Right ventricle myocardium inferior (tissue), 1 donor: Measurements from ENCODE around the gene KBTBD13. TPM values are rescaled to one million over a fixed set of nuclear protein-coding genes. Genes with fewer than 3 reads are reported as not detected.
"Not testable (repeated sequence)": the region's sequence is repeated elsewhere in the genome, so short reads cannot be mapped to it uniquely, and the experiment has no call there.

Source experiments
- ATAC-seq: fragments of 200-7000 bp; cut with Tn5 transposase; one replicate; pipeline ENCODE4 v1.9.1; 2020; ENCODE audit warnings: mild to moderate bottlenecking, moderate library complexity
- DNase-seq: peaks from one replicate; pipeline ENCODE4 v3.0.0; 2021; ENCODE audit errors: missing footprints
- intact Hi-C: fragments of 100-400 bp; cut with DNase I; formaldehyde crosslinking; loops from one replicate; pipeline ENCODE4 v1.11.0; 2022
- total RNA-seq: library from RNA; stranded (reverse); fragmentation: NEBNext Ultra II Directional; extraction: Animal tissue kit (Norgen Biotek cat#: 25700); gene quantifications from one replicate; pipeline ENCODE4 v1.2.1, GENCODE V29; 2021
- donor health status: DM: no; HTN: yes; CAD: no; lungs with severe emphysema.

KBTBD13 gene
- total RNA-seq, 1 donor from 2014 or later: 8.4 TPM

DNA sequence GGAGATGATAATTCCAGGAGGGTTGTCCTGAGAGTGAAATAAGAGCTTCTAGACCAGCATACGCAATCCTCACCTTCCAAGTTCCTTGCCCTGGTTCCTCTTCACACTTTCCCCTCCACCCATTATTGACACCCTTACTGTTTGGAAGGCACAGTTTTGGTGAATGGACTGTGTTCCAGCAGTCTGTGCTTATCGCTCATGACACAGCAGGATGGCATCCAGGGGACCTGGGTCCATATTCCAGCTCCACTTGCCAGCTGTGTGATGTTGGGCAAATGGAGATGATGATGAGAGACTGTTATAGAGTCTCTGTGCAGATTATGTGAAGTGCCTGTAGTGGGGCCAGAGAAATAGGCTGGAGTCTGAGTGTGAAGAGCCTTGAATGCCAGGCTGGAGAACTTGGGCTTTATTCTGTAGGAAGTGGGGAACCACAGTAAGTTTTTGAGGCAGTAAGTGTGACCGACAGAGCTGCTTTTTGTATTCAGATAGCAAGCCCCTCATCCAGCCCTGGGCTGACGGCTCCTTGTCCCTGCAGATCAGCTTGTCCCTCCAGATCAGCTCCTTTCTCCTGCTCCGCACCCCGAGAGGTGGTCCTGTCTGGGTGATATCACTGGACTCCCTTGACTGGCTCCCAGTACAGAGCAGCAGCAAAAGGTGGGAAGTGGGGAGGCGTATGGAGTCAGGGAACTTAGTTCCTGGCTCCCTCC, 8.1 kb downstream of the KBTBD13 start:
- intact Hi-C loops: no loop called here
- ATAC-seq: no peak
- DNase-seq: no peak

DNA sequence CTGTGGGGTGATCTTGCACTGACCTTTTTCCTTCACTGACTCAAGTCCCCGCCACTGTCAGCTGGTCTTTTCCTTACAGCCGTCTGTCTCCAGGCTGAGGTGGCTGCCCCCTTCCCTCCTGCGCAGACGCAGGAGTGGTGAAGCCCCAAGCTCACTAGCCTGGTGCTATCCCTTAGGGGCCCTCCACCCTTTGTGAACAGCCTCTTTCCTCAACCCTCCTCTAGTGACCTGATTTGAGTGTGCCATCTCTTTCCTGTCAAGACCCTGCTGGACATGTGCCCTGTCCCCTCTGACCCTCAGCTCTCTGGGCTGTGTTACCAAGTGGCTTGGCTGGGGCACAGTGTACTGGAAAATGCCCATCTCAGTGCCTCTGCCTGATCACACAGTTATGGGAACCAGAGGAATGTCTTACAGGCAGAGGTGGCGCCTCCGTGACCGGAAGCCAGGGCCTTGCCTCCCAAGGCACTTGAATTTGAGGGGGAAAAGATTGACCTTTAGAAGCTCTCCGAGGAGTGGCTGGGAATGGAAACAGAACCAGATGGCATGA, 8.7 kb downstream of the KBTBD13 start:
- intact Hi-C loops: no loop called here
- no peak for DNase-seq
- no peak for ATAC-seq

DNA sequence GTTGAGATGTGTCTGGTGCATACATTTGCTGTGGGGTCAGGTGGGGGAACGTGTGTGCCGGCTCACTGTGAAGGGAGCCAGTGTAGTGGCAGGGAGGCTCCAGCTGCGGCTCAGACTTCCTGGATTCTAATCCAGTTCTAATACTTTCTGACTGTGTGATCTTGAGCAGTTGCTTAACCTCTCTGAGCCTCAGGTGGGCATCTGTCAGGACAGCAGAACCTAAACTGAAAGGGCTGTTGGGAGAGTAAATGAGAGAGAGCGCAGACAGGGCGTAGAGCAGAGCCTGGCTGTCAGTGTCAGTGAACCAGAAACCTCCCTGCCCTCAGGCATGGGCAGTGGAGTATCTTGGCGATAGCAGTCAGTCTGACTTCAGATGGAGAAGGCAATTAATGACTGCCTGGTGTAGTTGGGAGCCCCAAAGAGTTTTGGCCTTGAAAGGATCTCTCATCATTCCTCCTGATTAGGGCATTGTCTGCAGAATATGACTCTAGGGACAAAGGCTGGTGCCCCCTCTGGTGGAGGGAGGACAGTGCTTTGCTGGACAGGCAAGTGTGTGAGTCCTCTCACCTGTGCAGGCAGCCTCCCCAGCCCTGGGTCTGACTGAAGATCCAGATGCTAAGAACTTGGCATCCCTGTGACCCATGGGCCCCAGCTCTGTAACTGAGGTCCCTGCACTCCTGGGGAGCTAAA, 9.6 kb downstream of the KBTBD13 start:
- intact Hi-C loops: no loop called here
- ATAC-seq (no peak), DNase-seq (no peak)

DNA sequence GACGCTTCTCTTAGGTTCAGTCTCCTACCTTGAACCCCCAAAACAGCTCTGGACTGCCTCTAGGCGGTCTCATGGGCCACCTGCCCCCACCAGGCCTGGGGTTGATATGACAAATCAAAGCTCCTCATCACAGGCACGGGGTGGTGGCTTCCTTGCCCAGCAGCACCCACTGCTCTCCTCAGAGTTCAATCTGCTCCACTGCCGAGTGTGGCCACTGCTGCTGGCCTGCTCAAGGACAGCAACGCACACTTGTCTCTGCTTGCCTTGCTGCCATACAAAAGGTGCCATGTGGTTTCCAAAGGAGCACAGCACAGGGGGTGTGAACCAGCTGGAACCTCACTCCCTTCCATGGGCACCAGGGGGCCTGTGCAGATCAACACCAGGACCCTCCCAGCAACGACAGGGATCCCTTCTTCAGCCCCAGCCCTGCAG, 10.2 kb downstream of the KBTBD13 start:
- intact Hi-C loops: no loop called here
- ATAC-seq (no peak), DNase-seq (no peak)

DNA sequence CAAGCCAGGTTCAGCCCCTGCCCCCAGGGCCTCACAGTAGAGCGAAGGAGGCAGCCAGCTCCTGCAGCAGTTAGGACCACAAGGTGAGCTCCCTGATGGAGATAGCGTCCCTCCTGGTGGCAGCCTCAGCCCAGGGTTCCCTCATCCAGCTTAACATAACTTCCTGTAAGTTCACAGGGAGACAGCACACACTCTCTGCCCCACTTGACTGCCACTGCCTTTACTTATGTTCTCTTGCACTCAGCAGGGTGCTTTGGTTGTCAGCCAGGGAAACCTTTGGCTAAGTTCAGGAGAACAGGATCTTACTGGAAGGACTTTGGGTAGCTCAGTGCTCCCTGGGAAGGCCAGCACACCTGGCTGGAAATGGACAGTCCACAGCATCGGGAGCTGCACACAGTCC, 10.9 kb downstream of the KBTBD13 start:
- no peak for ATAC-seq
- intact Hi-C loops: no loop called here

DNA sequence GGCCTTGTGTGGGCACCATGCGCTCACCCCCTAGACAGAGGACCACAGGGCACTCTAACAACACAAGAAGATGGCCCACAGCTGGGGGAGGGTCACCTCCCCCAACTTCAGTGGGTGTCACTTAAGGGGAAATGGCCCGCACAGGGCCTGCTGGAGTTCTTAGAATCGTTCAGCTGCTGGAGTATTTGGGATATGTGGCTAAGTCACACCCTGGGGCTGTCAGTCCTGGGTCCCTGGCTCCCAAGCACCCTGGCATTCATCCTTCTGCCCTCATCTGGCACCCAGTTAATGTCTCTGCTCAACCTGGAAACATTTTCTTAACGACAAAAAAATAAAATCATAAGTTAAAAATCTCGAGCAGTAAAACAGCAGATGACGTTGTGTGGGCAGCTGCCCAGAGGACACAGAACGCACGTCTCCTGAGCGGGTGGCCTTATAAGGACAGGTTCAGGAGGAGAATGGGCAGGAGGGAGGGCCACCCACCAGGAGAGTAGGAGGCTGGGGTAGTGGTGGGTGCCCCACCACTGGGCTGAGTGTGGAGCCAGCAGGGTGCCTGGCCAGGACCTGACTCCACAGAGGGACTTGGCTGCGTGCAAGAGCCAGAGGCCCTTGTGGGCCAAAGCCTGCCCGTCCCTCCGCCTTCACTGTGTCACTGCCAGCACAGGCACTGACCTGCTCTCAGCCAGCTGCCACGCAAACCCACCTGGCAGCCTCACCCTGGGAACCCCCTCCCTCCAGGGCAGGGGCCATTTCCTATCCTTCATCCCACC, 11.5 kb downstream of the KBTBD13 start:
- DNase-seq (peak; percentile 82), ATAC-seq (peak; percentile 77)
- intact Hi-C loops: no loop called here

More for the DNA sequence above, 10.9 kb downstream of the KBTBD13 start:
- no peak for DNase-seq

DNA sequence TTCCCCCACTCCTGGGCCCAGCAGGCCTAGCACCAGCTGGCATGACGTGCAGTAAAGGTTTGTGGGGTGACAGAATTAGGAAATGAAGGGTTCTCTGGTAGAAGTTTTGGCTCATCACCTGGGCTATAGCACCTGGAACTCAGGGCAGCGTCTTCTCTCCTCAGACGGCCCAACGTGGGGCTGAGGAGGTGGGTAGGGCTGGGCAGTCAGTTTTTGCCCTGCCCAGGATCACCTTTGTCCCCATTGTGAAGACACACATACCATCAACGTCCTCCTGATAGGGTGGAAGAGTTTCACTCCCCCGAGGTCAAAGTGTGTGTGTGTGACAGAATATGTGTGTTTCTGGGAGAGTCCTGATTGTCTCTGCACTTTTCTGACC, 12.1 kb downstream of the KBTBD13 start:
- intact Hi-C loops: no loop called here
- DNase-seq (no peak), ATAC-seq (no peak)

DNA sequence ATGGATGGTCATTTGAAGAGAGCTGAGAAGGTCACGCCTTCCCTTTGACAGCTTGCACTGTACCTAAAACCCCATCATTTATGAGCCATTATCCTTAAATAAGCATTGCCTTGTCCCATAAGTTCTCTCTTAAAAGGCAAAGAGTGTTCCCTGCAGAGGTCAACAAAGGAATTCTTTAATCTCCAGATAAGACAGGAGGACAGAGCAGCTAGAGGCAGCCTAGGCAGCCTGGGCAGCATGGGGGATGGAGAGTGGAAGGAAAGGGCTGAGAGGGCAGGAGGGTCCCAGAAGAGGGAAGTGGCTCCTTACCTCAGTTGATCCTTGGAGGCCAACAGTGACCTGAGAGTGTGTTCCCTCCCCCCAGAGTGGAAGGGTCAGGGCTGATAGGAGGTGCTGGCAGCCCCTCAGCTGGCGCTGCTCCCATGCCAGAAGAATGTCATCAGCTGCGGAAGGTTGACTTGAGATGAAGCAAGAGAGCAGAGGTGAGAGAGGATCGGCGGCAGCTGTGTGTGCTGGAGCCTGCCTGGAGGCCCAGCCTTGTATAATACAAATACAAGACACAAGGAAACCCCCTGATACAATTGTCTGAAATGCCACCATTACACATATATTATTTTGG, 12.8 kb downstream of the KBTBD13 start:
- ATAC-seq (peak; percentile 38), DNase-seq (no peak)
- intact Hi-C loops: no loop called here

DNA sequence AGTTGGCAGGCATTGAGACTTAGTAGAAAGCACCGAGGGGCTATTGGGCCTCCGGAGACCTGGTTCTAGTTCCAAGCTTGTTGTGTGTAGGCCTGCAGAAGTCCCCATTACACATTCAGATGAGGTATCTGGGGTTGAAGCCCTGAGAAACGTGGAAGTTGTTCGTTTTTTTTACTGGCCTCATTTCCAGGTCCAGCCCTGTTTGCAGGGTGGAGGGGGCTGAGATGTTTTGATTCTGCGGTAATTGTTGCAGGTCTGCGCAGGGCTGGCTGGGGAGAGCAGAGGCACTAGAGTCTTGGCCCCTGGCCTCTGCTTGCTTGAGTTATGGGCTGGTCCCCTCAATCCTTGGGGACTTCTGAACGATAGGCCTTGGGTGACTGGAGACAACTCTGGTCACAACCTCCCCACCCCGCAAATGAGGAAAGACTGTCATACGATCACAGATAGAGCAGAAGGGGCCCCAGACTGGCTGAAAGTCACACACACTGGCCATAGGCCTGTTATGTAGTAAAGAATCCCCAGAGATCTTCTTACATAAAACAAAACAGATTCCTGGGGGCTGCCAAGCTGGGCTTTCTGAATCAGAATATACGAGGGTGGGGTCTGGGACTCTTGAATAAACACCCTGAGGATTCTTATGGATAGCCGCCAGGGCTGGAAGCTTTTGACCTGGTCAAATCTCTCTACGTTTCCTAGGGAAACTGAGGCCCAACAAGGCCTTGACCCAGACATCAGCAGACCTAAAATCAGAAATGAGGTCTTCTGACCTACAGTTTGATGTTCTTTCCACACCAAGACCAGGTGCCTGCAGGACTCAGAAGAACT, 15.6 kb downstream of the KBTBD13 start:
- ATAC-seq (no peak), DNase-seq (no peak)
- intact Hi-C loops: no loop called here

DNA sequence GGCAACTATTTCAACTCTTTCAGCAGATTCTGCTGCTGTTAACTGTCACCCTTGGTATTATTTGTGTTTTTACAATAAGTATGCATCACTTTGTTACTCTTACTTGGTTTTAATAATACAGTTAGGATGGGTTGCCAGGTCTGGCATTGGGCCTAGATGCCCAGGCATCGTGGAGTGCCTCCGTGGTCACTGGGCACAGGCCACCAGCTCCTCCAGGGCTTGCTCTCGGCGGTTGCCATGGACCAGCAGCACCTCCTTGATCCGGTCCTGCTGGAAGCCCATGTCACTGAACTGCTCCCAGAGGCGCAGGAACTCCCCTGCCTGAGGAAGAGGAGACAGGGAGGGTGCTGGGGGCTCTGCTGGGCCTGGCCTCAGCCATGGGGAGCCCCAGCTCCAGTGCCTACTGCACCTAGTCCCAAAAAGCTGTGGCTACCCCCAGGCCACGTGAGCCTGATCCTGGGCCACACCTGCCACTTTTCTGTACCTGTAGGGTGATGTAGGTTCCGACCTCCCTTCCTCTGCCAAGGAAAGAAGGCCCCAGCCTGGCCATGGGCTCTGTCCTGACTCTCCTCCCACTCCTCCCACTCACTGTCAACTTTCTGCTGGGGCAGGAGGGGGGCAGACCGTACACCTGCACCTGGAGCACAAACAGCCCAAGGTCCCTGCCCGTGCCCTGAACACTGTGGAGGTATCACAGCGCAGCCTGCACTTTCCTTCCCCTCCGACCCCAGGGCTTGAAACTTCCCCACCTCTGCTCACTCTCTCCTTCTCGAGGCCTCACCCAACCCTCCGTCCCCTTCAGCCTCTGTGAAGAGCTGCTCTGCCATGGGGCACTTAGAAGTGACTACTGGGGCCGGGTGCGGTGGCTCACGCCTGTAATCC, 16.6 kb downstream of the KBTBD13 start:
- DNase-seq (no peak), ATAC-seq (no peak)
- intact Hi-C loops: no loop called here

DNA sequence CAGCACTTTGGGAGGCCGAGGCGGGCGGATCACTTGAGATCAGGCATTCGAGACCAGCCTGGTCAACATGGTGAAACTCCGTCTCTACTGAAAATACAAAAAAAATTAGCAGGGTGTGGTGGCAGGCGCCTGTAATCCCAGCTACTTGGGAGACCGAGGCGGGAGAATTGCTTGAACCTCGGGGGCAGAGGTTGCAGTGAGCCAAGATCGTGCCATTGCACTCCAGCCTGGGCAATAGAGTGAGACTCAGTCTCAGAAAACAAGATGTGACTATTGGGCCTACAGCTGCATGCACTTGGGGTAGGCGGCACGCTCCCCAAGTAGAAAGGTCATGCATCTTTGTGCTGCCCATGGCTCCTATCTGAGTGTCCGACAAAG, 17.2 kb downstream of the KBTBD13 start:
- ATAC-seq, DNase-seq, intact Hi-C loops: not testable (repeated sequence)

DNA sequence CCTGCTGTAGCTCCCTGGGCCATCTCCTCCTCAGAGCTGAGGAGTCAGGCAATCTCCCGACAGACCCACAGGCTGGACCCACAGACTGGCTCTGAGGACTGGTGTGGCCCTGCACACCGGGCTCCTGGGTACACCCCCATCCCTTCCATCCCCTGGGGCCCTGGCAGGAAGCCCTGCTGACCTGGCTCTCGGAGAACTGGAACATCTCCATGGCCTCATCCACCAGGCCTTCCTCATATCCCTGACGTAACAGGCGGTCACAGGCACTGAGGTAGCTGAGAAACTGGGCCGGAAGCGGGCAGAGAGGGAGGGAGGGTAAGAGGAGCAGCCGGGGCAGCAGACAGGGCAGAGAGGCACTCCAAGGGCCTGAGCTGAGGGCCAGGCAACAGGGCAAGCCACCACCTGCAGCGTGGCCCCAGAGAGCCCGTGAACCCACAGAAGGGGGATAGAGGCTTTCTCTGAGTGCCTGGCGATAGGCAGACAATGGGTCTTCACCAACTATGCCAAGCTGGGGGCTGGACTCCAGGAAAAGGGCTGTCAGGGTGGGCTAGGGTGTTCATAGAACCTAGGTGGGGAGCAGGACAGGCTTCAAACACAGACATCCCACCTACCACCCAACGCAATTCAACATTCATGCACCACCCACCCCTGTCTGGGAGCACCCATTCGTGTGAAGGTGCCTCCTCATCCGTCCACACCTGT, 17.9 kb downstream of the KBTBD13 start:
- intact Hi-C loops: no loop called here
- ATAC-seq (peak; percentile 35), DNase-seq (no peak)

DNA sequence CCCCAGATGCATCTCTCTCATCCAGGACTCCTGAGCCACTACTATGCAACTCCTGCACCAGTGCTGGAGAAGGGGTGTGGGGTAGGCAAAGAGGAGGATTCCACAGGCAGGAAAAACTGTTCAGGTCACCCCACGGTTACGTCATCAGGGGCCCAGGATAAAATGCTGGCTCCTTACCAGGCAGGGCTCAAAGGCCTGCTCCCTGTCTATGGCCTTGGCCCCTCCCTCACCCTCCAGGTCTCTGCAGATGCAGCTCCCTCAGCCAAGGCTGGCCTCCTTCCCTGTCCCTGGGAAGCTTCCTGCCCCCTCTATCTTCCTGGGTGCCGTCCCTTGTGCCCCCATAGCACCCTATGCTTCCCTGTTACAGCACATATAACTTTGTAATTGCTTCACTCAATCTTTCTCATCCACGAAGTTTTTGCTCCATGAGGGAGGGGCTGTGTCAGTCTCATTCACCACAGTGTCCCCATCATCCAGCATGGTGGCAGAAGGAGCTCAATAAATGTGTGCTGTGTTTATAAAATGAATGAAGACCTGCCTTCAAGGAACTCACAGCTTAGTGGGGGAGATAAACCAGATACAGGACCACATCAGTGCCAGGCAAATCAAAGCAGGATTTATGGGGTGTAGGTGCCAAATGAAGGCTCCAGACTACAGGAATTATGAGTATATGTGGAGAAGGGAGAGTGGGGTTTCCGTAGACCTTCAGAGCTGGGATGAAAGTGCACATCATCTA, 18.6 kb downstream of the KBTBD13 start:
- no peak for DNase-seq

DNA sequence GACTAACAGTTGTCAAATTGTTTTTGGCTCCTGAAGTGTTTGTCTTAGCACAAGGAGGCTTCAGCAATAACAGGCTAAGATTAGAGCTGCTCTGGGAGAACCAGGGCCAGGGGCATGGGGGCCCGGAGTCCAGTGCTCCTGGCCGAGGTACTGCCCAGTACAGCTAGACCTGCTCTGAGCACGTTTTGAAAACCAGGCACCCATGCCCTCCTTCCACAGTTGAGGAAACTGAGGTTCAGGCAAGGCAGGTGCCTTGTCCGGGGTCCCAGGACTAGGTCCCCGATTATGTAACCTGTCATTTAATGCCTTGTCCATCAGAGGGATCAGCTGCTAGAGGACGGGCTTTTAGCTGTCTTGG, 19.2 kb downstream of the KBTBD13 start:
- ATAC-seq: no peak
- intact Hi-C loops: no loop called here

More for the DNA sequence above, 18.6 kb downstream of the KBTBD13 start:
- no peak for ATAC-seq
- intact Hi-C loops: no loop called here

DNA sequence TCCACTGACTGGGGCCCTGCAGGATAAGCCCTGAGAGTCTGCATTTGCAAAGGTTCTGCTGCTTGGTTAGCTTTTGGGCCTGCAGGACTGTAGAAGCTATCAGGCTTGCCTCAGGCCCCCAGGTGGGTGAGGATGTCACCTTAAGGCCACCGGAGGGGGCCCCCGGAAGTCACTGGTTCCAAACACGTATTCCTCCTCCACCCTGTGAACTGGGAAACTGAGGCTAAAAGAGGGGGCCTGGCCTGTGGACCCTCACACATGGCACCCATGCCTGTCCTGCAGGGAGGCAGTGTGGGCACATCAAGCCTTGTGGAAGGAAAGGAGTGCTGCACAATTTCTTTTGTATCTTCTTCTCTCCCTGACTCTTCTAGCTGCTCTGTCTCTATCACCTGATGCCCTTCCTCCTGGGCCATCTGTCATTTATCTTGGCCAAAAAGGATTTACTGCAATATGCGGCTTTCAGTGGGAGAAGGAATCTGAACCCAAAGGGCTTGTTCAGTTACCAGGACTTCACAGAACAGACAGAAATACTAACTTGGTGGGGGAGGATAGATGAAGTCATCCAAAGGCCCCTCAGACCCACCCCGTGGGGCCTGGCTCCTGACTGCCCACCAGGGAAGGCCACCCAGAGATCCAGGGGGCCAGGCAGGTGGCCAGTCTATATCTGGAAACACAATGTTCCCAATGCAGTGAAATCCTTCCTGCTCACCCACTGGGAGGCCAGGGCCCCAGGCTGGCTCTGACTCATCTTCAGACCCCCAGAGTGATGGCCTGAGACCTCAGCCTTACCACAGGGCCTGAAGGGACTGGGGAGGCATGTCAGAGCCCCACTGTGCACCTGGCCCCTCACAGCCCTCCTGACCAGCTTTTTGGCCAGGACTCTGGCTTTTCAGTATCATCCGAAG, 20.2 kb downstream of the KBTBD13 start:
- DNase-seq (no peak), ATAC-seq (no peak)
- intact Hi-C loops: no loop called here

More for the DNA sequence above, 19.2 kb downstream of the KBTBD13 start:
- DNase-seq: no peak
